Measurements from ENCODE around the gene GALNT6. TPM values are rescaled to one million over a fixed set of nuclear protein-coding genes. Genes with fewer than 3 reads are reported as not detected.
A peak's percentile ranks its signal among the peaks of the same experiment; 100 is the strongest.

GALNT6 gene
- total RNA-seq, 1 donor, result 66.9 TPM

DNA sequence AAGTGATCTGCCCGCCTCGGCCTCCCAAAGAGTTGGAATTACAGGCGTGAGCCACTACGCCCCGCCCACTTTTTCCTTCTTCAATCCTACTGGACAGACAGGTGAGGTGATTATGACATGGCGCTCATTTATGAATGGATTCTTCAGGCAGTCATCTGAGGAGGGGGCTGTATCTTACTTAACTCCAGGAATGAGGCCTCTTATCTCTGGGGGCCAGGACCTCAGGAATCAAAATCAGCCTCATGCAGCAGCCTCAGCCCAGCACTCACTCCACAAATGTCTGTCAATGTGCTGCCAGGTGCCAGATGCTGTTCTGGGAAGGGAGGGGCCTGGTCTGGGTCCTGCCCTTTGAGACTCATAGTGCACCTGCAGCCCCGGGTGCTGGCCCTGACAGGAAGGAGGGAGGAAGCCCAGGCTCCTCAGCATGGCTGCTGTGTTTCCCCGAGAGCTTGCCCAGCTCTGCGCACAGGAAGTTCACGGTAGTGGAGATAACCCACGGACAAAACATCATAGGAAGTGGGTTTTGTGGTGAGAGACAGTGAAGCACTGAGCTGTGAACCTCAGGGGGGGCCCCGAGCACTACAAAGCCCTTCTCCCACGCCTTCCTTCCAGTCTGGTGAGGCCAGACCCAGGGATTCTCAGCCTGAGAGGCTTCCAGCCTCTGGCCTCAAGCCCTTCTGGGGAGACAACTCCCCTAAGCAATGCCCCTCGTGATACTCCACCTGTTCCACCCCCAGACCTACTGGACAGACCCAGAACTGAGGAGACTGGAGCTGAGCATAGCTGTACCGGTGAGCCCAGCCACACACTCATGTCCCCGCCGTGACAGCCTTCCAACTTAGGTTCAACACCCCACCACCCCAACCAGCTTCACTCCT, 22.3 kb downstream of the GALNT6 start:
- TF ChIP-seq, protein P1, sequence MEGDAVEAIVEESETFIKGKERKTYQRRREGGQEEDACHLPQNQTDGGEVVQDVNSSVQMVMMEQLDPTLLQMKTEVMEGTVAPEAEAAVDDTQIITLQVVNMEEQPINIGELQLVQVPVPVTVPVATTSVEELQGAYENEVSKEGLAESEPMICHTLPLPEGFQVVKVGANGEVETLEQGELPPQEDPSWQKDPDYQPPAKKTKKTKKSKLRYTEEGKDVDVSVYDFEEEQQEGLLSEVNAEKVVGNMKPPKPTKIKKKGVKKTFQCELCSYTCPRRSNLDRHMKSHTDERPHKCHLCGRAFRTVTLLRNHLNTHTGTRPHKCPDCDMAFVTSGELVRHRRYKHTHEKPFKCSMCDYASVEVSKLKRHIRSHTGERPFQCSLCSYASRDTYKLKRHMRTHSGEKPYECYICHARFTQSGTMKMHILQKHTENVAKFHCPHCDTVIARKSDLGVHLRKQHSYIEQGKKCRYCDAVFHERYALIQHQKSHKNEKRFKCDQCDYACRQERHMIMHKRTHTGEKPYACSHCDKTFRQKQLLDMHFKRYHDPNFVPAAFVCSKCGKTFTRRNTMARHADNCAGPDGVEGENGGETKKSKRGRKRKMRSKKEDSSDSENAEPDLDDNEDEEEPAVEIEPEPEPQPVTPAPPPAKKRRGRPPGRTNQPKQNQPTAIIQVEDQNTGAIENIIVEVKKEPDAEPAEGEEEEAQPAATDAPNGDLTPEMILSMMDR (IDR thresholded peaks at IDR 0.05; ENCODE audit: insufficient read depth, low read depth, low read length), result no peak
- DNase-seq (ENCODE audit: low read depth), result peak; percentile 53

GRCh38 chr12:51365276-51365675, 25.9 kb downstream of the GALNT6 start:
- TF ChIP-seq, protein P1 (IDR thresholded peaks at IDR 0.05; ENCODE audit: insufficient read depth, low read depth, low read length), result no peak
- no peak overlapping the region for H3K4me3 ChIP-seq (ENCODE audit: low read depth, low read length)
- DNase-seq (ENCODE audit: low read depth), result no peak

More for the DNA sequence above, 22.3 kb downstream of the GALNT6 start:
- no peak overlapping the region for H3K4me3 ChIP-seq (ENCODE audit: low read depth, low read length)

- H3K4me3 ChIP-seq (ENCODE audit: low read depth, low read length), result no peak overlapping the region
- no peak for DNase-seq (ENCODE audit: low read depth)
- TF ChIP-seq, protein P1 (IDR thresholded peaks at IDR 0.05; ENCODE audit: insufficient read depth, low read depth, low read length), result no peak
Measured at GRCh38 chr12:51364001-51364400, 27.2 kb downstream of the GALNT6 start.

DNA sequence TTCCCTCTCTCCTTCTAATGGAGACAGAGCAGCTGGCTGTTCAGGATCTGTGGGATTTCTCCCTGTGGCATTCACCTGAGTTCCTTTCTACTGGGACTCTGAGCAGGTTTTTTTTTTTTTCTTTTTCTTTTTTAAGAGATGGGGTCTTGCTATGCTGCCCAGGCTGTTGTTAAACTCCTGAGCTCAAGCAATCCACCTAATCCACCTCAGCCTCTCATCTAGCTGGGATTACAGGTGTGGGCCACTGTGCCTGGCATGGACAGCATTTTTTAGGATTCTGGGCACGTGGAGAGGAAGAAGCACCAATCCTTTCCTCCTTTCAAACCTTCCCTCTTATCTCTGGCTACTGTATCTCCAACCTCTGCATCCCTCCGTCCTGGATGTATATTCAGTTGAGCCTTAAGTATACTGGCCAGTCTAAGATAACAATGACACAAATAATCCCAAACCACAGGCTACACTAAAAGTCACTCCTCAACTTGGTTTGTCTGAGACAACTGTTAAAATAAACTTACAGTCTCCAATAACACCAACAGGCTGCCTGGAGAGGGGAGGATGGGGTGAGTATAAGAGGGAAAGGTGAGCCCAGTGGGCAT, 28.4 kb downstream of the GALNT6 start:
- no peak overlapping the region for H3K4me3 ChIP-seq (ENCODE audit: low read depth, low read length)
- TF ChIP-seq, protein P1 (IDR thresholded peaks at IDR 0.05; ENCODE audit: insufficient read depth, low read depth, low read length), result no peak
- DNase-seq (ENCODE audit: low read depth), result no peak

DNA sequence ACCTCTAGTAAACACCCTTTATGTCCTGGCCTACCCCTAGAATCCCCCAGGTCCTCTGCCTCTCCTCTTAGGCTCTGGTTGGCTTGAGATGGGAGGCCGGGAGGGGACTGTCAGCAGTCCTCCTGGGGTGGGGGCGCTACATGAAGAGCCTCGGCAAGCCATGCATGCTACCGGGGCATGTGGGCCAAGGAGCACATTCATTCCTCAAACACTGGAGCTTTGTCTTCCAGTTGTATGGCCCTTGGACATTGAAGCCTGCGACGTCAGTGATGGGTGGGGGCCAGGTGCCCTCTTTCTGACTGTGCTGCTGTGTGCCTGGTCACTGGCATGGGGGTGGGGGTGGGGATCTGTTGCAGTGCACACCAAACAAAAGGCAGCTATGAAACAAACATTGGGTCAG, 28.9 kb downstream of the GALNT6 start:
- H3K4me3 ChIP-seq (ENCODE audit: low read depth, low read length), result no peak overlapping the region
- no peak for DNase-seq (ENCODE audit: low read depth)
- TF ChIP-seq, protein P1 (IDR thresholded peaks at IDR 0.05; ENCODE audit: insufficient read depth, low read depth, low read length), result no peak

- no peak for DNase-seq (ENCODE audit: low read depth)
Measured at GRCh38 chr12:51361161-51362016, 29.8 kb downstream of the GALNT6 start.

More at GRCh38 chr12:51361161-51362016, 29.8 kb downstream of the GALNT6 start:
- H3K4me3 ChIP-seq (ENCODE audit: low read depth, low read length), result no peak overlapping the region
- TF ChIP-seq, protein P1 (IDR thresholded peaks at IDR 0.05; ENCODE audit: insufficient read depth, low read depth, low read length), result no peak
